ENCODE measurements around the gene CCNY.

- TF ChIP-seq CTCF (IDR thresholded peaks at IDR 0.05; ENCODE audit: poor library complexity): no peak
- no peak for TF ChIP-seq EZH2 (IDR thresholded peaks at IDR 0.05; ENCODE audit: borderline replicate concordance)
- TF ChIP-seq EZH2phosphoT487 (IDR thresholded peaks at IDR 0.05; ENCODE audit: low read depth, severe bottlenecking, unreplicated experiment): no peak
These were observed 130.4 kb downstream of the CCNY start for GRCh38 chr10:35466661-35467060.

Data from hepatocyte (in vitro differentiated cells).